Gastrocnemius medialis (tissue), 4 donors: Measurements from ENCODE around the gene OMP.

Source experiments
- CTCF ChIP-seq, 5 experiments: fragments of 450-650 bp in 3 of 5; fragments of 200-600 bp in 2 of 5; sonication (generic) in 2 of 5; IDR thresholded peaks in 4 of 5; conservative IDR thresholded peaks in 1 of 5; 1 replicate in 4 of 5; 2 replicates in 1 of 5; pipeline ENCODE4 v1.5.1; 2016 to 2019; ENCODE audit warnings: antibody characterized with exemption in 5 of 5, mild to moderate bottlenecking in 3 of 5, moderate library complexity in 3 of 5
- POLR2A ChIP-seq, 2 donors: fragments of 450-650 bp; IDR thresholded peaks; one replicate each; pipeline ENCODE4 v1.6.1; 2017; ENCODE audit warnings: antibody characterized with exemption in 2 of 2, mild to moderate bottlenecking in 2 of 2, moderate library complexity in 2 of 2

GRCh38 chr11:77082838-77083565, 19.6 kb upstream of the OMP start:
- TF ChIP-seq CTCF (IDR thresholded peaks at IDR 0.05 in 4 of 5, conservative IDR thresholded peaks at IDR 0.05 in 1 of 5), result no peak
- TF ChIP-seq POLR2A (IDR thresholded peaks at IDR 0.05), result no peak
